ENCODE data around the gene ZNF726. TPM values are rescaled to one million over a fixed set of nuclear protein-coding genes. Genes with fewer than 3 reads are reported as not detected.

The ZNF726 gene
- total RNA-seq, 1 donor from 2014 or later, result 0.37 TPM

- Mint-ChIP-seq H3K4me3 (no peak overlapping the region), H3K27me3 (ENCODE audit: low read depth) (no peaks in the 10 kb centered on the region), H3K36me3 (ENCODE audit: low read depth) (peaks cover 12% of the 10 kb centered on the region), H3K9me3 (peaks cover 38% of the 10 kb centered on the region), H3K27ac (ENCODE audit: unreplicated experiment) (no peak overlapping the region), H3K4me1 (no peaks in the 10 kb centered on the region)
- no peak for TF ChIP-seq CTCF (conservative IDR thresholded peaks at IDR 0.05)
- no peak for DNase-seq (ENCODE audit: low read depth, low spot score)
Measured at GRCh38 chr19:23980805-23981204, 66.1 kb downstream of the ZNF726 start.

GRCh38 chr19:23981863-23982262, 67.2 kb downstream of the ZNF726 start:
- Mint-ChIP-seq H3K36me3 (ENCODE audit: low read depth) (peaks cover 12% of the 10 kb centered on the region), H3K4me1 (no peaks in the 10 kb centered on the region), H3K27ac (ENCODE audit: unreplicated experiment) (no peak overlapping the region), H3K27me3 (ENCODE audit: low read depth) (no peaks in the 10 kb centered on the region), H3K9me3 (peaks cover 36% of the 10 kb centered on the region), H3K4me3 (no peak overlapping the region)
- no peak for DNase-seq (ENCODE audit: low read depth, low spot score)
- no peak for TF ChIP-seq CTCF (conservative IDR thresholded peaks at IDR 0.05)

GRCh38 chr19:23983406-23983805, 68.7 kb downstream of the ZNF726 start:
- no peaks in the 10 kb centered on the region for H3K4me1 Mint-ChIP-seq
- H3K36me3 Mint-ChIP-seq (ENCODE audit: low read depth), result peaks cover 6% of the 10 kb centered on the region
- no peak for TF ChIP-seq CTCF (conservative IDR thresholded peaks at IDR 0.05)
- no peak overlapping the region for H3K27ac Mint-ChIP-seq (ENCODE audit: unreplicated experiment)
- no peak for DNase-seq (ENCODE audit: low read depth, low spot score)
- no peaks in the 10 kb centered on the region for H3K27me3 Mint-ChIP-seq (ENCODE audit: low read depth)
- peaks cover 29% of the 10 kb centered on the region for H3K9me3 Mint-ChIP-seq
- no peak overlapping the region for H3K4me3 Mint-ChIP-seq

Other genes starting within 250 kb of the ZNF726 start
- 24.3 and 24.5 TPM in 2 replicates for gene ZNF675, start 227.7 kb upstream of the ZNF726 start, total RNA-seq
- 9.4 and 11.5 TPM in 2 replicates for gene ZNF681, start 156.0 kb upstream of the ZNF726 start, total RNA-seq
- 36.8 and 37.6 TPM in 2 replicates for gene ZNF254, start 172.3 kb downstream of the ZNF726 start, total RNA-seq